NCI-H2107 (cell line): Measurements from ENCODE around the gene TYW1.
"Not testable (repeated sequence)": the region's sequence is repeated elsewhere in the genome, so short reads cannot be mapped to it uniquely, and the experiment has no call there.

Experiments used
- DNase-seq: peaks from one replicate; lab custom pipeline; 2025; lab: John Stamatoyannopoulos, UW

The TYW1 gene

GRCh38 chr7:67191002-67191720 is 194.5 kb downstream of the TYW1 start:
- DNase-seq = not testable (repeated sequence)

DNA sequence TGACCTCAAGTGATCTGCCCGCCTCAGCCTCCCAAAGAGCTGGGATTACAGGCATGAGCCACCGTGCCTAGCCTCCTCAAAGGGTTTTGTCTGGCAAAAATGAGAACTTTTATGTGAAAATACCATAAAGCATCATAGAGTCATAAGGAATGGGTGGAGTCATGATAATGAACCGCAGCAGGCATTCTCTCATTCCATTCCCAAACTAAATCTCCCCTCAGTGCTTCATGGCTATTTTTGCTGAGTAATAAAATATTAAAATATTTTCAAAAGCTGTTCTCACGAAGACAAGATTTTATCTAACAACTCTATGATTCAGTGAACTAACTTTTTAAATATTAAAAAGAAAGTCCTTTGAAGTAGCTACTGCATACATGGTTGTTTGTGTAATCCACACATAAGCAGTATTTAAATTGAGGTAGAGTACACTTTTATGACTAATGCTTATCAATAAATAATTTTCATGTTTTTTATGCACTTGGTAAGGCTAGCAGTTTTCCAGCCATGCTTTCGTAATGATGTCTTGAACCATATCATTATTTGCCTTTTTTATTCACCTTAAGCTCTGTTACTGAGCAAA is 195.6 kb downstream of the TYW1 start:
- not testable (repeated sequence) for DNase-seq

DNA sequence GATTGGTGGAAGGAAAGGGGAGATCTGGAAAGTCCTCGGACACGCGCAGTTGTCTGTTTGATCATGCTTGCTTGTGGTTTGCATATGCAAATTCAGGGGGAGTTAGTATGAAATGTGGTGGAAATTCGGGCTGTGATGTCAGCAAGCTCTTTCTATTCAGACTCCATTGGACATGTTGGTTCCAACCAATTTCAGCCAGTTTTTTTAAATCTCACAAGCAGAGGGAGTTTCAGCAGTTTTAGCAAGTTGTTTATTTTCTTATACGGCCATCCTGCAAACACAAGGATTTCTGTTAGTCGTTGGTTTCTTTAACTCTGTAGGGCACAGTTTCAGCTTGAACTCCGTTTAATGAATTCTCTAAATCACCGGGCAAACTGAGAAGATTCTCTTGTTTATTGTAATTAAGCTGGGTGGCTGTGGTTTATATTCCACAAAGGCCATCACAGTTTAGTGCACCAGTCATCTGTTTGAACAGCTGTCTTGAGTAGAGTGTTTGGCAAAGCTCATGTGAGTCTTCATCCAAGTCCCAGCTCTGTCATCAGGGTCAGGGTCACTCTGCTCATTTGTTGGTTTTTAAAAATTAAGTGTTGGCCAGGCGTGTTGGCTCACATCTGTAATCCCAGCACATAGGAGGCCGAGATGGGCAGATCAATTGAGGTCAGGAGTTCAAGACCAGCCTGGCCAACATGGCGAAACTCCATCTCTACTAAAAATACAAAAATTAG is 196.4 kb downstream of the TYW1 start:
- peak; percentile 59 for DNase-seq

GRCh38 chr7:67196176-67196575 is 199.5 kb downstream of the TYW1 start:
- DNase-seq = not testable (repeated sequence)

DNA sequence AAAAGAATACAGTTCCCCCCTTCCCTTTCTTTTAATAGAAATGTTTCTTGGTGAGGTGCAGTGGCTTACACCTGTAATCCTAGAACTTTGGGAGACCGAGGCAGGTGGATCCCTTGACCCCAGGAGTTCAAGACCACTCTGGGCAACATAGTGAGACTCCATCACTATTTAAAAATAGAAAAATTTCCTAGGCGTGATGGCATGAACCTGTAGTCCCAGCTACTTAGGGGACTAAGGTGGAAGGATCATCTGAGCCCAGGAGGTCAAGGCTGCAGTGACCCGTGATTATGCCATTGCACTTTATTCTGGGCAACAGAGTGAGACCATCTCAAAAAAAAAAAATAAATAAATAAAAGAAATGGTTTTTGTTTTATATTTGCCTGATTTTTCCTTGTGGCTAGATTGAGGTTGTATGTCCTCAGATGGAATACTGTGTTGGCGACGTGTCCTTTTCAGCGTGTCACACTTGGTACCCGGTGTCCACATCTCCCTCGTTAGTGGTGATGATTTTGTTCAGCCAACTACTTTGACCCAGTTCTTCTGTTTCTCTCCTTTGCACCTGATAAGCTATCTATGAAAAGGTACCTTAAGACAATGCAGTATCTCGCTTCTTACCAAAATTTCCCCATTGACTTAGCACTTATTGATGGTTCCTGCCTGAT is 202.4 kb downstream of the TYW1 start:
- DNase-seq = not testable (repeated sequence)

- DNase-seq = not testable (repeated sequence)
These were observed 209.1 kb downstream of the TYW1 start for GRCh38 chr7:67205772-67206171.

DNA sequence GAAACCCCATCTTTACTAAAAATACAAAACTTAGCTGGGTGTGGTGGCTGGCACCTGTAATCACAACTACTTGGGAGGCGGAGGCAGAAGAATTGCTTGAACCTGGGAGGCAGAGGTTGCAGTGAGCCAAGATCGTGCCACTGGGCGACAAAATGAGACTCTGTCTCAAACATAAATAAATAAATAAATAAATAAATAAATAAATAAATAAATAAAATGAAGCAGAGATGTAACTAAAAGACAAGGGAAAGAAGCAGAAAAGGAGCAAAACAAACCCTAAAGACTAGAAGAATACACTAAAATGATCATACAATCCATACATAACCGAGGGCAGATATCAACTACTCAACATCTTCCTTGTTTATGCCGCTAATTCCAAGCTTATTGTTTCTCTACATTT is 209.8 kb downstream of the TYW1 start:
- no peak for DNase-seq

GRCh38 chr7:67208656-67209055 is 212.0 kb downstream of the TYW1 start:
- DNase-seq = not testable (repeated sequence)

- DNase-seq = no peak
These were observed 212.6 kb downstream of the TYW1 start for GRCh38 chr7:67209256-67209655.

DNA sequence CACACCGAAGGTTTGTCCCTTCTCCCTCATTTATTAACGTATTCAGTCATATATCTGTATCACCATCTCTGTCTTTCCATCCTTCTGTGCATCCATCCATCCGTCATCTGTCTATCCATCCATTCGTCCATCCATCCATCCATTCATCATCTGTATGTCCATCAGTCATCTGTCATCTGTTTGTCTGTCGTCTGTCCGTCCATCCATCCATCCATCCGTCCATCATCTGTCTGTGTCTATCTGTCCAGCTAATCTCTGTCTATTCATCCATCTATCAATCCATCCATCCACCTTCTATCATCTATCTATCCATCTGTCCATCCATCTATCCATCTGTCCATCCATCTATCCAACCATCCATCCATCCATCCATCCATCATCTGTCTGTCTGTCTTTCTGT is 213.9 kb downstream of the TYW1 start:
- no peak for DNase-seq

GRCh38 chr7:67211650-67212330 is 215.2 kb downstream of the TYW1 start:
- DNase-seq = not testable (repeated sequence)

DNA sequence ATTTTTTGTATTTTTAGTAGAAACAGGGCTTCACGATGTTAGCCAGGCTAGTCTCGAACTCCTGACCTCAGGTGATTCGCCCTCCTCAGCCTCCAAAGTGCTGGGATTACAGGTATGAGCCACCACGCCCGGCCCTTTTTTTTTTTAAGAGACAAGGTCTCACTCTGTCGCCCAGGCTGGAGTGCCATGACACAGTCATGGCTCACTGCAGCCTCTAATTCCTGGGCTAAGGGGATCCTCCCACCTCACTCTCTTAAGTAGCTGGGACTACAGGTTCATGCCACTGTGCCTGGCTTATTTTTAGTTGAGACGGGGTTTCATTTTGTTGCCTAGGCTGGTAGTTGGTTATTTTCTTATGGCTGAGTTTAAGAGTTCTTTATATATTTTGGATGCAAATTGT is 216.4 kb downstream of the TYW1 start:
- not testable (repeated sequence) for DNase-seq

GRCh38 chr7:67223551-67223950 is 226.9 kb downstream of the TYW1 start:
- DNase-seq = not testable (repeated sequence)

DNA sequence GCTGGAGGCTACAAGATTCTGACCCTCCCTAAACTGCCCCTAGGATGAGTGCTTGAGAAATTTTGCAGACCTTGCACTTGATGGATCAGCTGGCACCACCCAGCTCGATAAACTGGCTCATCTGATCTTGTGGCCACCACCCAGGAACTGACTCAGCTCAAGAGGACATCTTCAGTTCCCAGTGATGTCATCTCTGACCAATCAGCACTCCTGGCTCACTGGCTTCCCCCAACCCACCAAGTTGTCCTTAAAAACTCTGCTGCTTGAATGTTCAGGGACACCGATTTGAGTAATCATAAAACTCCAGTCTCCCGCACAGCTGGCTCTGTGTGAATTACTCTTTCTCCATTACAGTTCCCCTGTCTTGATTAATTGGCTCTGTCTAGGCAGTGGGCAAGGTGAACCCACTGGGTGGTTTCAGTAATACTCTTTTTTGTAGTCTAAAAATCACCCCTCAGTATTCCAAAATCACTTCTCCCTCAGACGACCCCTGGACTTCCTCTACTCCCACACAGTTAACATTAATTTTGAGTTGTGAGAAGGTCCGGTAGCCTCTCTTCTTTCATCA is 229.8 kb downstream of the TYW1 start:
- DNase-seq = not testable (repeated sequence)

DNA sequence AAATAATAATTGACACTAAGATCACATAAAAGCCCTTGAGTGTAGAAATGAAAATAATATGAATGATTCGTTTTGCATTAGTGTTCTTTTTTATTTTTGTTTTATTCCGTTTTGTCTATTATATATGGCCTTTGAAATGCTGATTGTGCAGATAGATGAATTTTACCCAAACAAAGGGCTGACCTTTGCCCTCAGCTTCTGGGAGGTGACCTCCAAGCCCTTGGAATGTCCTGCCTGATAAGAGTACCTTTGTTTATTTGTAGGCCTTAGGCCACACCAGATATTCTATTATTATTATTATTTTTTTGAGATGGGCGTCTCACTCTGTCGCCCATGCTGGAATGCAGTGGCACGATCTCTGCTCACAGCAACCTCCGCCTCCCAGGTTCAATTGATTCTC is 230.3 kb downstream of the TYW1 start:
- not testable (repeated sequence) for DNase-seq

GRCh38 chr7:67229018-67229417 is 232.4 kb downstream of the TYW1 start:
- not testable (repeated sequence) for DNase-seq

GRCh38 chr7:67230029-67230428 is 233.4 kb downstream of the TYW1 start:
- DNase-seq = not testable (repeated sequence)

DNA sequence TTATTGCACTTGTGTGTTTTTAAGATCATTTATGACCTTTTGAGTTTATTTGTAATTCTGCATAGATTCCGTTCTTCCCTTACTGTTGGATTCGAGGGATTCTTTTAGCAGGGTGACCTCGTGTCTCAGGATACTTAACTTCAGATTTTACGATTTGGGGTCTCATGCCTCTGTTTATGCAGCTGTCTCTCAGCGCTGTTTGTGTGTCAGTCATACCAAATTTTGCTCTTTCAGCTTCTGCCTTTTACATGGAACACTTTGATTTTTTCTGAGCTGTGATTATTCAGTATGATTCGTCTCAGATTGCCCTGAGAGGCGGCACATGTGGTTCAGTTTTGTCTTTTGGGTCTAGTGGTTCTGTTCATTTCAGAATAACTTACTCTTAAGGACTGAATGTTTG is 236.9 kb downstream of the TYW1 start:
- DNase-seq = not testable (repeated sequence)

GRCh38 chr7:67236216-67236615 is 239.6 kb downstream of the TYW1 start:
- DNase-seq = not testable (repeated sequence)

GRCh38 chr7:67242871-67243270 is 246.2 kb downstream of the TYW1 start:
- DNase-seq = not testable (repeated sequence)

DNA sequence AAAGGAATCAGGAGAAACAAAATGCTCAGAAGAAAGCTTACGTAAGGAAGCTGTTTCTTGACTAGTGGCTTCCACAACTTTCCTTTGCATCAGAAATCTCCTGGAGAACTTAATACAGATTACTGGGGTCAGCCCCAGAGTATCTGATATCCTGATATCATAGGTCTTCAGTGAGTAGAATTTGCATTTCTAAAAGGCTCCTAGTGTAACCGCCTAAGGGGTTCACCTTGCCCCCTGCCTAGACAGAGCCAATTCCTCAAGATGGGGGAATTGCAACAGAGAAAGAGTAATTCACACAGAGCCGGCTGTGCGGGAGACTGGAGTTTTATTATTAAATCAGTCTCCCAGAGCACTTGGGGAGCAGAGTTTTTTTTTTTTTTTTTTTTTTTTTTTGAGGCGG is 251.7 kb downstream of the TYW1 start:
- not testable (repeated sequence) for DNase-seq
